ENCODE measurements around the gene SMCO1. TPM values are rescaled to one million over a fixed set of nuclear protein-coding genes. Genes with fewer than 3 reads are reported as not detected.
A peak's percentile ranks its signal among the peaks of the same experiment; 100 is the strongest.
"Not testable (repeated sequence)": the region's sequence is repeated elsewhere in the genome, so short reads cannot be mapped to it uniquely, and the experiment has no call there.

The SMCO1 gene
- total RNA-seq, 3 donors from 2014 or later (not counting 1 experiment from before 2014, with no cell fraction given) = not detected

DNA sequence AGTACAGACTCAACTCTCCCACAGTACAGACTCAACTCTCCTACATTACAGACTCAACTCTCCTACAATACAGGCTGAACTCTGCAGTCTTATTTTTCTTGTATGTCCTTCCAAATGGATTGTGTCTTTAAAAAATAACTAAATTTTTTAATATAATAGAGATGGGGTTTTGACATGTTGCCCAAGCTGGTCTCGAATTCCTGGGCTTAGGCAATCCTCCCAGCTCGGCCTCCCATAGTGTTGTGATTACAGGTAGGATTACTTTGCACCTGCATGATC lies 51.7 kb downstream of the SMCO1 start:
- H3K36me3 ChIP-seq (ENCODE audit: control insufficient read depth, insufficient read depth, low read length) = peaks cover 6% of the 10 kb centered on the region
- H3K9me3 ChIP-seq (ENCODE audit: control insufficient read depth, insufficient read depth, low read length) = no peaks in the 10 kb centered on the region
- ATAC-seq (no peak), DNase-seq (no peak)
- H3K4me1 ChIP-seq (ENCODE audit: control insufficient read depth, insufficient read depth, low read length) = no peaks in the 10 kb centered on the region
- no peak overlapping the region for H3K27ac Mint-ChIP-seq
- no peak overlapping the region for H3K4me3 Mint-ChIP-seq
- H3K36me3 Mint-ChIP-seq = no peaks in the 10 kb centered on the region
- no peaks in the 10 kb centered on the region for H3K27me3 ChIP-seq (ENCODE audit: control insufficient read depth, insufficient read depth, low read length)
- no peaks in the 10 kb centered on the region for H3K9me3 Mint-ChIP-seq
- no peak overlapping the region for H3K27ac ChIP-seq (ENCODE audit: low read length)
- peaks cover 0 to 13% of the 10 kb centered on the region in 2 donors for H3K4me1 Mint-ChIP-seq
- intact Hi-C loops (cut with micrococcal nuclease) = no loop called here
- no peaks in the 10 kb centered on the region for H3K27me3 Mint-ChIP-seq (ENCODE audit: low read depth in 2 of 2)
- 100% methylated on average over 2 of the region's 2 CpGs for WGBS (ENCODE audit: insufficient coverage)
- H3K4me3 ChIP-seq (ENCODE audit: low read length) = no peak overlapping the region
- TF ChIP-seq, protein P1, sequence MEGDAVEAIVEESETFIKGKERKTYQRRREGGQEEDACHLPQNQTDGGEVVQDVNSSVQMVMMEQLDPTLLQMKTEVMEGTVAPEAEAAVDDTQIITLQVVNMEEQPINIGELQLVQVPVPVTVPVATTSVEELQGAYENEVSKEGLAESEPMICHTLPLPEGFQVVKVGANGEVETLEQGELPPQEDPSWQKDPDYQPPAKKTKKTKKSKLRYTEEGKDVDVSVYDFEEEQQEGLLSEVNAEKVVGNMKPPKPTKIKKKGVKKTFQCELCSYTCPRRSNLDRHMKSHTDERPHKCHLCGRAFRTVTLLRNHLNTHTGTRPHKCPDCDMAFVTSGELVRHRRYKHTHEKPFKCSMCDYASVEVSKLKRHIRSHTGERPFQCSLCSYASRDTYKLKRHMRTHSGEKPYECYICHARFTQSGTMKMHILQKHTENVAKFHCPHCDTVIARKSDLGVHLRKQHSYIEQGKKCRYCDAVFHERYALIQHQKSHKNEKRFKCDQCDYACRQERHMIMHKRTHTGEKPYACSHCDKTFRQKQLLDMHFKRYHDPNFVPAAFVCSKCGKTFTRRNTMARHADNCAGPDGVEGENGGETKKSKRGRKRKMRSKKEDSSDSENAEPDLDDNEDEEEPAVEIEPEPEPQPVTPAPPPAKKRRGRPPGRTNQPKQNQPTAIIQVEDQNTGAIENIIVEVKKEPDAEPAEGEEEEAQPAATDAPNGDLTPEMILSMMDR (IDR thresholded peaks at IDR 0.05) = no peak

DNA sequence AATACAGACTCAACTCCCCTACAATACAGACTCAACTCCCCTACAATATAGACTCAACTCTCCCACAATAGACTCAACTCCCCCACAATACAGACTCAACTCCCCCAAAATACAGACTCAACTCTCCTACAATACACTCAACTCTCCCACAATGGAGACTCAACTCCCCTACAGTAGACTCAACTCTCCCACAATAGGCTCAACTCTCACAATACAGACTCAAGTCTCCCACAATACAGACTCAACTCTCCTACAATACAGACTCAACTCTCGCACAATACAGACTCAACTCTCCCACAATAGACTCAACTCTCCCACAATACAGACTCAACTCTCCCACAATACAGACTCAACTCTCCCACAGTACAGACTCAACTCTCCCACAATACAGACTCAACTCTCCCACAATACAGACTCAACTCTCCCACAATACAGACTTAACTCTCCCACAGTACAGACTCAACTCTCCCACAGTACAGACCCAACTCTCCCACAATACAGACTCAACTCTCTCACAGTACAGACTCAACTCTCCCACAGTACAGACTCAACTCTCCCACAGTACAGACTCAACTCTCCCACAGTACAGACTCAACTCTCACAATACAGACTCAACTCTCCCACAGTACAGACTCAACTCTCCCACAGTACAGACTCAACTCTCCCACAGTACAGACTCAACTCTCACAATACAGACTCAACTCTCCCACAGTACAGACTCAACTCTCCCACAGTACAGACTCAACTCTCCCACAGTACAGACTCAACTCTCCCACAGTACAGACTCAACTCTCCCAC lies 52.3 kb downstream of the SMCO1 start:
- H3K9me3 Mint-ChIP-seq; H3K36me3 Mint-ChIP-seq; ATAC-seq; H3K27ac Mint-ChIP-seq; H3K4me1 ChIP-seq (ENCODE audit: control insufficient read depth, insufficient read depth, low read length); H3K4me3 Mint-ChIP-seq; H3K36me3 ChIP-seq (ENCODE audit: control insufficient read depth, insufficient read depth, low read length); H3K27me3 Mint-ChIP-seq (ENCODE audit: low read depth in 2 of 2); intact Hi-C loops (cut with micrococcal nuclease); DNase-seq; H3K27me3 ChIP-seq (ENCODE audit: control insufficient read depth, insufficient read depth, low read length); H3K4me3 ChIP-seq (ENCODE audit: low read length); H3K9me3 ChIP-seq (ENCODE audit: control insufficient read depth, insufficient read depth, low read length); H3K27ac ChIP-seq (ENCODE audit: low read length): not testable (repeated sequence)
- 88% methylated on average over 1 of the region's 1 CpG for WGBS (ENCODE audit: insufficient coverage)
- H3K4me1 Mint-ChIP-seq = peaks cover 2 to 13% of the 10 kb centered on the region in 2 donors

- no CpG with 5 or more reads among the region's 4 CpGs for WGBS (ENCODE audit: insufficient coverage)
- TF ChIP-seq, protein P1 (IDR thresholded peaks at IDR 0.05) = no peak
- intact Hi-C loops (cut with micrococcal nuclease) = no loop called here
These were observed 57.1 kb downstream of the SMCO1 start for GRCh38 chr3:196458063-196458462.

GRCh38 chr3:196457470-196457869 lies 57.7 kb downstream of the SMCO1 start:
- H3K36me3 ChIP-seq (ENCODE audit: control insufficient read depth, insufficient read depth, low read length); H3K36me3 Mint-ChIP-seq; H3K4me1 ChIP-seq (ENCODE audit: control insufficient read depth, insufficient read depth, low read length); H3K9me3 ChIP-seq (ENCODE audit: control insufficient read depth, insufficient read depth, low read length); H3K4me3 ChIP-seq (ENCODE audit: low read length); H3K4me1 Mint-ChIP-seq; H3K27me3 Mint-ChIP-seq (ENCODE audit: low read depth in 2 of 2); H3K27me3 ChIP-seq (ENCODE audit: control insufficient read depth, insufficient read depth, low read length); H3K4me3 Mint-ChIP-seq; intact Hi-C loops (cut with micrococcal nuclease); H3K9me3 Mint-ChIP-seq; H3K27ac ChIP-seq (ENCODE audit: low read length): not testable (repeated sequence)
- DNase-seq = peak in 1 of 2 donors; percentile 38
- 26% methylated on average over 4 of the region's 7 CpGs for WGBS (ENCODE audit: insufficient coverage)
- ATAC-seq = peak; percentile 53 to 86 (median 75)
- peak overlapping the region; percentile 64 to 81 for H3K27ac Mint-ChIP-seq

More at GRCh38 chr3:196458063-196458462, 57.1 kb downstream of the SMCO1 start:
- Histone ChIP-seq H3K27me3 (ENCODE audit: control insufficient read depth, insufficient read depth, low read length) (no peaks in the 10 kb centered on the region), H3K9me3 (ENCODE audit: control insufficient read depth, insufficient read depth, low read length) (no peaks in the 10 kb centered on the region), H3K4me3 (ENCODE audit: low read length) (no peak overlapping the region), H3K36me3 (ENCODE audit: control insufficient read depth, insufficient read depth, low read length) (no peaks in the 10 kb centered on the region), H3K4me1 (ENCODE audit: control insufficient read depth, insufficient read depth, low read length) (peaks cover 8% of the 10 kb centered on the region), H3K27ac (ENCODE audit: low read length) (no peak overlapping the region)
- H3K4me3 Mint-ChIP-seq = no peak overlapping the region
- H3K4me1 Mint-ChIP-seq = peaks cover 7 to 15% of the 10 kb centered on the region in 2 donors
- H3K27ac Mint-ChIP-seq = peak overlapping the region; percentile 64 to 81
- ATAC-seq = peak in 2 of 3 donors; percentile 41 to 61
- H3K9me3 Mint-ChIP-seq = no peaks in the 10 kb centered on the region
- DNase-seq = no peak
- no peaks in the 10 kb centered on the region for H3K36me3 Mint-ChIP-seq
- H3K27me3 Mint-ChIP-seq (ENCODE audit: low read depth in 2 of 2) = no peaks in the 10 kb centered on the region

Other genes with a start within 250 kb of the SMCO1 start
- gene PCYT1A, start 227.6 kb downstream of the SMCO1 start, total RNA-seq = 100 to 1,000 TPM; 105 to 123 (median 110) TPM
- 1 to 10 TPM; 3.6 to 7.3 (median 5.4) TPM for gene DYNLT2B, start 197.1 kb downstream of the SMCO1 start, total RNA-seq
- 1 to 10 TPM; 3.2 to 8.0 (median 7.1) TPM for gene TM4SF19, start 177.0 kb downstream of the SMCO1 start, total RNA-seq
- 10 to 100 TPM; 82.0 to 97.2 (median 82.4) TPM for gene UBXN7, start 82.9 kb downstream of the SMCO1 start, total RNA-seq
- gene RNF168, start 11.6 kb downstream of the SMCO1 start, total RNA-seq = 10 to 100 TPM; 34.5 to 45.0 (median 42.0) TPM
- gene WDR53, start 53.2 kb upstream of the SMCO1 start, total RNA-seq = 10 to 100 TPM; 13.5 to 16.2 (median 14.7) TPM
- 1 to 10 TPM; 3.2 to 7.9 (median 7.8) TPM for gene FBXO45, start 53.3 kb upstream of the SMCO1 start, total RNA-seq
- 10 to 100 TPM; 32.5 to 56.3 (median 56.2) TPM for gene NRROS, start 124.3 kb upstream of the SMCO1 start, total RNA-seq
- gene CEP19, start 196.9 kb upstream of the SMCO1 start, total RNA-seq = 1 to 10 TPM in 2 of 3 donors, under 1 TPM in 1; 0.92 to 1.8 (median 1.1) TPM
- 10 to 100 TPM; 23.9 to 31.8 (median 24.2) TPM for gene PIGX, start 197.0 kb upstream of the SMCO1 start, total RNA-seq
- 10 to 100 TPM; 64.5 to 68.6 (median 66.4) TPM for gene PAK2, start 224.5 kb upstream of the SMCO1 start, total RNA-seq